GM12878 (cell line): ENCODE data around the gene SEC23A. TPM values are rescaled to one million over a fixed set of nuclear protein-coding genes. Genes with fewer than 3 reads are reported as not detected.
A peak's percentile ranks its signal among the peaks of the same experiment; 100 is the strongest.

ENCODE experiments used
- ATAC-seq: fragments of 200-7000 bp; cut with Tn5 transposase; 3 replicates; pipeline ENCODE4 v1.9.1; 2020; ENCODE audit warnings: mild to moderate bottlenecking, moderate library complexity
- BruUV-seq: library from RNA; stranded (reverse); fragments of 400-500 nt; replicated peaks from 2 replicates; lab custom pipeline; 2021; lab: Mats Ljungman, UMichigan
- CTCF ChIA-PET: fragments of 300-600 bp; sonication (Branson Sonifier 250); formaldehyde crosslinking; extraction: SDS; loops from one replicate; lab custom pipeline; 2021; ENCODE audit warnings: inconsistent platforms; lab: Yijun Ruan, JAX
- POLR2A ChIA-PET: fragments of 350-600 bp; formaldehyde crosslinking; extraction: SDS; loops from one replicate; lab custom pipeline; 2021; ENCODE audit warnings: inconsistent platforms; lab: Charles Lee
- RAD21 ChIA-PET: fragments of 300-600 bp; sonication (Branson Sonifier 250); formaldehyde crosslinking; loops from one replicate; lab custom pipeline; 2023; ENCODE audit warnings: antibody characterized with exemption; ENCODE audit not compliant: unreplicated experiment; lab: Charles Lee
- SMC1A ChIA-PET: fragments of 300-600 bp; sonication (Branson Sonifier 250); formaldehyde crosslinking; loops from one replicate; lab custom pipeline; 2023; ENCODE audit not compliant: unreplicated experiment, uncharacterized antibody; lab: Charles Lee
- DNase-seq: peaks from one replicate; pipeline ENCODE4 v3.0.0-alpha.2; 2011; ENCODE audit warnings: low read depth, low spot score
- FAIRE-seq: peaks from 3 replicates; lab custom pipeline; 2011; peaks lifted over from hg19 to GRCh38; lab: Jason Lieb, UNC
- H2AFZ ChIP-seq: 2 replicates; pipeline ENCODE4 v1.6.0; 2011; ENCODE audit warnings: low read depth, low read length, control low read depth; ENCODE audit not compliant: control insufficient read depth
- H3K27ac ChIP-seq: 2 replicates; pipeline ENCODE4 v1.5.1; 2011; ENCODE audit warnings: control low read depth; ENCODE audit not compliant: control insufficient read depth, insufficient read depth
- H3K27me3 ChIP-seq, 2 experiments: replicated peaks in 1 of 2; 2 replicates each; pipeline versions ENCODE4 v1.6.0 to v1.6.1; 2011; ENCODE audit warnings: low read length in 1 of 2; ENCODE audit not compliant: control insufficient read depth in 2 of 2, insufficient read depth in 2 of 2
- H3K36me3 ChIP-seq, 2 experiments: 2 replicates each; pipeline ENCODE4 v1.5.1; 2011; ENCODE audit warnings: low read length in 1 of 2; ENCODE audit not compliant: control insufficient read depth in 2 of 2, insufficient read depth in 2 of 2
- H3K4me1 ChIP-seq: 2 replicates; pipeline ENCODE4 v1.6.1; 2011; ENCODE audit warnings: mild to moderate bottlenecking, low read length, moderate library complexity, mixed read lengths; ENCODE audit not compliant: control insufficient read depth, insufficient read depth
- H3K4me2 ChIP-seq: 2 replicates; pipeline ENCODE4 v1.6.0; 2011; ENCODE audit warnings: control low read depth; ENCODE audit not compliant: control insufficient read depth, insufficient read depth
- H3K4me3 ChIP-seq: fragments of 200-600 bp; sonication (generic); 2 replicates; pipeline ENCODE4 v1.5.1; 2016
- H3K79me2 ChIP-seq: 2 replicates; pipeline ENCODE4 v1.6.0; 2011; ENCODE audit warnings: low read length; ENCODE audit not compliant: control insufficient read depth, insufficient read depth
- H3K9ac ChIP-seq: 2 replicates; pipeline ENCODE4 v1.8.0; 2011; ENCODE audit warnings: low read length, control low read depth, mixed read lengths; ENCODE audit not compliant: control insufficient read depth, insufficient read depth
- H3K9me3 ChIP-seq: replicated peaks from 3 replicates; pipeline ENCODE4 v1.5.1; 2011; ENCODE audit warnings: mild to moderate bottlenecking, low read length; ENCODE audit not compliant: control insufficient read depth, insufficient read depth
- H4K20me1 ChIP-seq: 2 replicates; pipeline ENCODE4 v1.6.0; 2011; ENCODE audit not compliant: control insufficient read depth, insufficient read depth
- ATF7 ChIP-seq: fragments of 450-650 bp; IDR thresholded peaks from 2 replicates; pipeline ENCODE4 v1.6.1; 2016; ENCODE audit warnings: low read depth, mild to moderate bottlenecking
- EED ChIP-seq: sonication (generic); IDR thresholded peaks from 2 replicates; pipeline ENCODE4 v1.6.1; 2016; ENCODE audit warnings: antibody characterized with exemption, low read depth
- ESRRA ChIP-seq: IDR thresholded peaks from 2 replicates; pipeline ENCODE4 v1.6.1; 2012; ENCODE audit warnings: mild to moderate bottlenecking, low read length, improper control_type of control experiment
- KAT2A ChIP-seq: conservative IDR thresholded peaks from 2 replicates; pipeline ENCODE4 v1.6.1; 2011; ENCODE audit warnings: low read depth, low read length; ENCODE audit not compliant: control insufficient read depth
- MYB ChIP-seq: fragments of 150-350 bp; IDR thresholded peaks from 2 replicates; pipeline ENCODE4 v1.6.1; 2014; ENCODE audit warnings: mild to moderate bottlenecking, low read depth, low read length, borderline replicate concordance
- RELA ChIP-seq: fragments of 450-650 bp; IDR thresholded peaks from 2 replicates; pipeline ENCODE4 v1.8.0; 2014; ENCODE audit warnings: borderline replicate concordance; ENCODE audit not compliant: partially characterized antibody
- SIX5 ChIP-seq: IDR thresholded peaks from 2 replicates; pipeline ENCODE4 v1.6.1; 2011; ENCODE audit warnings: mild to moderate bottlenecking, low read depth, low read length, moderate library complexity; ENCODE audit not compliant: severe bottlenecking
- USF2 ChIP-seq: IDR thresholded peaks from 2 replicates; pipeline ENCODE4 v1.6.1; 2011; ENCODE audit warnings: low read depth, low read length, improper control_type of control experiment, borderline replicate concordance
- ZBTB33 ChIP-seq: fragments of 450-650 bp; IDR thresholded peaks from 2 replicates; pipeline ENCODE4 v1.6.1; 2017; ENCODE audit warnings: mild to moderate bottlenecking
- ZBTB40 ChIP-seq: fragments of 450-650 bp; IDR thresholded peaks from 2 replicates; pipeline ENCODE4 v1.6.1; 2016; ENCODE audit warnings: mild to moderate bottlenecking, moderate library complexity, borderline replicate concordance
- ZNF24 ChIP-seq: fragments of 450-650 bp; IDR thresholded peaks from 2 replicates; pipeline ENCODE4 v1.6.1; 2017; ENCODE audit warnings: antibody characterized with exemption, mild to moderate bottlenecking
- ZZZ3 ChIP-seq: IDR thresholded peaks from 2 replicates; pipeline ENCODE4 v1.6.1; 2011; ENCODE audit warnings: low read depth; ENCODE audit not compliant: control insufficient read depth, insufficient read length
- WGBS: methylation state at CpG from one replicate; pipeline ENCODE4 v1.1.6; 2016; ENCODE audit warnings: low lambda C conversion rate; ENCODE audit not compliant: insufficient replicate concordance, insufficient coverage; ENCODE audit errors: missing lambda C conversion rate; 5-methylcytosine and 5-hydroxymethylcytosine counted together
- in situ Hi-C: fragments of 300-500 bp; cut with MboI; formaldehyde crosslinking; loops from 9 replicates; pipeline ENCODE4 v1.14.3; 2018; ENCODE audit warnings: mixed read lengths
- intact Hi-C: fragments of 100-400 bp; cut with micrococcal nuclease; formaldehyde crosslinking; loops from one replicate; pipeline ENCODE4 v1.14.2; 2022; ENCODE audit not compliant: unreplicated experiment
- polyA plus RNA-seq, 11 experiments: library from polyadenylated mRNA; depleted of rRNA in 4 of 11; unstranded in 6 of 11; stranded (reverse) in 5 of 11; fragments of >200 nt; fragmentation: Nextera tagmentation in 4 of 11; fragmentation: Illumina TruSeq in 1 of 11; extraction: Ambion mirVana in 4 of 11; extraction: Trizol in 1 of 11; gene quantifications; 1 replicate in 1 of 11; 2 replicates in 10 of 11; pipeline versions ENCODE4 v1.2.1 to v1.2.3, GENCODE V29; 2011 to 2016; ENCODE audit warnings: inconsistent platforms in 2 of 11, missing spikeins in 2 of 11, low read depth in 1 of 11
- total RNA-seq, 4 experiments: library from RNA; depleted of rRNA in 3 of 4; stranded (reverse); fragments of >200 nt in 3 of 4; fragmentation: Illumina TruSeq in 1 of 4; extraction: Trizol in 1 of 4; gene quantifications; 2 replicates each; pipeline versions ENCODE4 v1.2.1 to v1.2.3, GENCODE V29; 2013 to 2021
- TF ChIP-seq, protein P1 (sequence below): fragments of 450-650 bp; IDR thresholded peaks from 2 replicates; pipeline ENCODE4 v1.6.1; 2017; ENCODE audit warnings: mild to moderate bottlenecking, moderate library complexity

Gene SEC23A
- total and polyA plus RNA-seq, 10 of the 15 experiments (the other 5 are each of a cell fraction or from before 2014, with no cell fraction given) = 13.6 to 63.8 (median 37.3) TPM

DNA sequence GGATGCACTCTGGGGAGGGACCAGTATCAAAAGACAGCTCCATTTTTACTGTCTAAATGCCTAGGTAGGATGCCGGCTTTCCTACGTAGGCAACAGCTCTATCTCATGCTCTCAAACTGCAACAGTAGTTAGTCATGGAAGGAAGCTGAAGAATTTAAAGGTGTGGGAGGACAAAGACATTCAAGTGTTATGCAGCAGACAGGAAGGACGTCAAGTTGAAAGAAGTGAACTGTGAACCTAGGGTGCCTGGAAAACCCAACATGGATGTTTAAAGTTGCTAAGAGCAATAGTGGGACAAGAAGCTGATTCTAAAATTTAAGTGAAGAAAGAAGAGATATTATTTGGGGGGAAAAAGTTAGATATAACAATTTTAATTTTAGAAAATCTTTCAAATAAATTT, 5.9 kb downstream of the SEC23A start:
- peak; percentile 44 for ATAC-seq
- no peak overlapping the region for H3K27ac ChIP-seq
- FAIRE-seq = no peak
- TF ChIP-seq ZNF24 = no peak
- TF ChIP-seq ESRRA = no peak
- TF ChIP-seq EED = no peak
- TF ChIP-seq USF2 = no peak
- TF ChIP-seq RELA = no peak
- TF ChIP-seq MYB = no peak
- TF ChIP-seq ATF7 = no peak
- TF ChIP-seq KAT2A = no peak
- TF ChIP-seq, protein P1, sequence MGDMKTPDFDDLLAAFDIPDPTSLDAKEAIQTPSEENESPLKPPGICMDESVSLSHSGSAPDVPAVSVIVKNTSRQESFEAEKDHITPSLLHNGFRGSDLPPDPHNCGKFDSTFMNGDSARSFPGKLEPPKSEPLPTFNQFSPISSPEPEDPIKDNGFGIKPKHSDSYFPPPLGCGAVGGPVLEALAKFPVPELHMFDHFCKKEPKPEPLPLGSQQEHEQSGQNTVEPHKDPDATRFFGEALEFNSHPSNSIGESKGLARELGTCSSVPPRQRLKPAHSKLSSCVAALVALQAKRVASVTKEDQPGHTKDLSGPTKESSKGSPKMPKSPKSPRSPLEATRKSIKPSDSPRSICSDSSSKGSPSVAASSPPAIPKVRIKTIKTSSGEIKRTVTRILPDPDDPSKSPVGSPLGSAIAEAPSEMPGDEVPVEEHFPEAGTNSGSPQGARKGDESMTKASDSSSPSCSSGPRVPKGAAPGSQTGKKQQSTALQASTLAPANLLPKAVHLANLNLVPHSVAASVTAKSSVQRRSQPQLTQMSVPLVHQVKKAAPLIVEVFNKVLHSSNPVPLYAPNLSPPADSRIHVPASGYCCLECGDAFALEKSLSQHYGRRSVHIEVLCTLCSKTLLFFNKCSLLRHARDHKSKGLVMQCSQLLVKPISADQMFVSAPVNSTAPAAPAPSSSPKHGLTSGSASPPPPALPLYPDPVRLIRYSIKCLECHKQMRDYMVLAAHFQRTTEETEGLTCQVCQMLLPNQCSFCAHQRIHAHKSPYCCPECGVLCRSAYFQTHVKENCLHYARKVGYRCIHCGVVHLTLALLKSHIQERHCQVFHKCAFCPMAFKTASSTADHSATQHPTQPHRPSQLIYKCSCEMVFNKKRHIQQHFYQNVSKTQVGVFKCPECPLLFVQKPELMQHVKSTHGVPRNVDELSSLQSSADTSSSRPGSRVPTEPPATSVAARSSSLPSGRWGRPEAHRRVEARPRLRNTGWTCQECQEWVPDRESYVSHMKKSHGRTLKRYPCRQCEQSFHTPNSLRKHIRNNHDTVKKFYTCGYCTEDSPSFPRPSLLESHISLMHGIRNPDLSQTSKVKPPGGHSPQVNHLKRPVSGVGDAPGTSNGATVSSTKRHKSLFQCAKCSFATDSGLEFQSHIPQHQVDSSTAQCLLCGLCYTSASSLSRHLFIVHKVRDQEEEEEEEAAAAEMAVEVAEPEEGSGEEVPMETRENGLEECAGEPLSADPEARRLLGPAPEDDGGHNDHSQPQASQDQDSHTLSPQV = no peak
- no peak for TF ChIP-seq ZBTB40
- no peak for TF ChIP-seq ZZZ3
- TF ChIP-seq SIX5 = no peak
- TF ChIP-seq ZBTB33 = no peak

More for the DNA sequence above, 5.9 kb downstream of the SEC23A start:
- RAD21 ChIA-PET = interaction anchor here (1.0 to 3.6 kb wide), 2 partner anchors 17 to 333 kb away, joined by 3 to 8 read pairs; partner anchors contain the start of gene GEMIN2
- DNase-seq = no peak
- Histone ChIP-seq H3K27me3 (no peaks in the 10 kb centered on the region), H3K9me3 (no peaks in the 10 kb centered on the region), H3K9ac (no peak overlapping the region), H3K4me3 (no peak overlapping the region), H4K20me1 (no peaks in the 10 kb centered on the region), H3K36me3 (peaks cover 2% of the 10 kb centered on the region in 2 experiments; a peak in 2 of 4 replicates), H3K4me1 (no peaks in the 10 kb centered on the region), H3K79me2 (peaks cover 21% of the 10 kb centered on the region), H2AFZ (no peak overlapping the region), H3K4me2 (peak overlapping the region; percentile 13; the same call in 1 of the 2 replicates)
- POLR2A ChIA-PET = interaction anchor here (0.9 kb wide), 1 partner anchor 17 kb away, joined by 6 read pairs; the partner anchor contains the start of gene GEMIN2
- 80% methylated on average over 3 of the region's 3 CpGs for WGBS
- BruUV-seq = no TSS peak
- CTCF ChIA-PET = interaction anchor here (1.0 to 1.2 kb wide), 2 partner anchors 14 to 36 kb away, joined by 3 read pairs; no protein-coding TSS in a partner anchor
- in situ Hi-C loops = no loop called here
- intact Hi-C loops = no loop called here
- SMC1A ChIA-PET = interaction anchor here (0.7 to 1.6 kb wide), 8 partner anchors 10 to 73 kb away, joined by 3 to 4 read pairs (median 3); partner anchors contain the start of gene TRAPPC6B
